GM10248 (cell line): ENCODE data around the gene TDRD1.

Source experiments
- CTCF ChIA-PET: fragments of 300-600 bp; sonication (Branson Sonifier 250); formaldehyde crosslinking; extraction: SDS; loops from one replicate; lab custom pipeline; 2021; ENCODE audit warnings: antibody characterized with exemption; lab: Yijun Ruan, JAX
- POLR2A ChIA-PET: fragments of 350-650 bp; sonication (Branson Sonifier 250); formaldehyde crosslinking; extraction: SDS; loops from one replicate; lab custom pipeline; 2020; ENCODE audit warnings: antibody characterized with exemption; lab: Yijun Ruan, JAX
- DNase-seq: peaks from one replicate; pipeline ENCODE4 v3.0.0; 2012; ENCODE audit errors: extremely low spot score
- TF ChIP-seq, protein P1 (sequence below): IDR thresholded peaks from 2 replicates; pipeline ENCODE4 v1.5.1; 2012; ENCODE audit warnings: mild to moderate bottlenecking, low read depth; ENCODE audit errors: extremely low read depth, missing control alignments, control extremely low read depth

The TDRD1 gene

GRCh38 chr10:114166494-114166893 lies 12.7 kb upstream of the TDRD1 start:
- CTCF ChIA-PET = no interaction called here
- POLR2A ChIA-PET = no interaction called here
- TF ChIP-seq, protein P1, sequence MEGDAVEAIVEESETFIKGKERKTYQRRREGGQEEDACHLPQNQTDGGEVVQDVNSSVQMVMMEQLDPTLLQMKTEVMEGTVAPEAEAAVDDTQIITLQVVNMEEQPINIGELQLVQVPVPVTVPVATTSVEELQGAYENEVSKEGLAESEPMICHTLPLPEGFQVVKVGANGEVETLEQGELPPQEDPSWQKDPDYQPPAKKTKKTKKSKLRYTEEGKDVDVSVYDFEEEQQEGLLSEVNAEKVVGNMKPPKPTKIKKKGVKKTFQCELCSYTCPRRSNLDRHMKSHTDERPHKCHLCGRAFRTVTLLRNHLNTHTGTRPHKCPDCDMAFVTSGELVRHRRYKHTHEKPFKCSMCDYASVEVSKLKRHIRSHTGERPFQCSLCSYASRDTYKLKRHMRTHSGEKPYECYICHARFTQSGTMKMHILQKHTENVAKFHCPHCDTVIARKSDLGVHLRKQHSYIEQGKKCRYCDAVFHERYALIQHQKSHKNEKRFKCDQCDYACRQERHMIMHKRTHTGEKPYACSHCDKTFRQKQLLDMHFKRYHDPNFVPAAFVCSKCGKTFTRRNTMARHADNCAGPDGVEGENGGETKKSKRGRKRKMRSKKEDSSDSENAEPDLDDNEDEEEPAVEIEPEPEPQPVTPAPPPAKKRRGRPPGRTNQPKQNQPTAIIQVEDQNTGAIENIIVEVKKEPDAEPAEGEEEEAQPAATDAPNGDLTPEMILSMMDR = no peak
- DNase-seq = no peak

- DNase-seq = no peak
- POLR2A ChIA-PET = no interaction called here
- TF ChIP-seq, protein P1 = no peak
- CTCF ChIA-PET = no interaction called here
Observed at GRCh38 chr10:114167985-114168384, 11.2 kb upstream of the TDRD1 start.

- ChIA-PET POLR2A (no interaction called here), CTCF (interaction anchor here (1.1 to 2.4 kb wide), 2 partner anchors 10 to 12 kb away, joined by 3 to 6 read pairs; no protein-coding TSS in a partner anchor)
- DNase-seq = no peak
- TF ChIP-seq, protein P1 = no peak
Observed at GRCh38 chr10:114168450-114169009, 10.6 kb upstream of the TDRD1 start.

DNA sequence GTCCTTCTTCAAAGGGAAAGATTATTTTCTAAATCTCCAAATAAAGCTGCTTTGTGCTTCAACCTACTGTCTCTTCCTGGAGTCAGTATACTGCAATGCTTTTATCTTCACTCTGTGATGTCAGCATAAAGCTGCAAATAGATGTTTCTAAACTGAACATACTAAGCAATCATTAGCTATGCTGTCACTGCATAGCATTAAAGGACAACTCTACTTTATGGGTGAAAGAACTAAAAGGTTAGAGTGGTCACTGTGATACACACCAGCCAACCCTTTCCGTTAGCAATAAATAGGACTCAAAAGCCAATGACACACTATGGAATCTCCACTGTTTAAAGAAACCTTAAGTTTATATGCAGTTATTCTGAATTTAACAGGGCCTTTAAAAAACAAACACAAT lies 6.9 kb upstream of the TDRD1 start:
- DNase-seq = no peak
- TF ChIP-seq, protein P1 = no peak
- ChIA-PET CTCF (interaction anchor here (1.1 kb wide), 1 partner anchor 12 kb away, joined by 3 read pairs; no protein-coding TSS in a partner anchor), POLR2A (no interaction called here)

GRCh38 chr10:114172776-114173602 lies 6.2 kb upstream of the TDRD1 start:
- TF ChIP-seq, protein P1 = no peak
- POLR2A ChIA-PET = no interaction called here
- no peak for DNase-seq
- CTCF ChIA-PET = interaction anchor here (1.1 kb wide), 2 partner anchors 13 to 374 kb away, joined by 3 read pairs; no protein-coding TSS in a partner anchor

- POLR2A ChIA-PET = interaction anchor here (0.6 kb wide), 1 partner anchor 637 kb away, joined by 3 read pairs; no protein-coding TSS in a partner anchor
- TF ChIP-seq, protein P1 = no peak
- CTCF ChIA-PET = interaction anchor here (0.8 to 1.2 kb wide), 6 partner anchors 15 to 374 kb away, joined by 3 to 4 read pairs (median 3); no protein-coding TSS in a partner anchor
- no peak for DNase-seq
Observed at GRCh38 chr10:114173603-114173920, 5.6 kb upstream of the TDRD1 start.
